Erythroblast (primary cell): ENCODE results near the gene GSTM3.
A peak's percentile ranks its signal among the peaks of the same experiment; 100 is the strongest.

Experiments
- DNase-seq, 2 experiments: peaks; one replicate each; lab custom pipeline; 2025; lab: John Stamatoyannopoulos, UW
- GATA1 ChIP-seq: IDR thresholded peaks from 2 replicates; pipeline ENCODE4 v1.6.1; 2011; ENCODE audit warnings: low read depth, mild to moderate bottlenecking, control low read depth, low read length, moderate library complexity
- POLR2A ChIP-seq: IDR thresholded peaks from 2 replicates; pipeline ENCODE4 v1.6.1; 2011; ENCODE audit warnings: mild to moderate bottlenecking, low read length

GSTM3 gene

DNA sequence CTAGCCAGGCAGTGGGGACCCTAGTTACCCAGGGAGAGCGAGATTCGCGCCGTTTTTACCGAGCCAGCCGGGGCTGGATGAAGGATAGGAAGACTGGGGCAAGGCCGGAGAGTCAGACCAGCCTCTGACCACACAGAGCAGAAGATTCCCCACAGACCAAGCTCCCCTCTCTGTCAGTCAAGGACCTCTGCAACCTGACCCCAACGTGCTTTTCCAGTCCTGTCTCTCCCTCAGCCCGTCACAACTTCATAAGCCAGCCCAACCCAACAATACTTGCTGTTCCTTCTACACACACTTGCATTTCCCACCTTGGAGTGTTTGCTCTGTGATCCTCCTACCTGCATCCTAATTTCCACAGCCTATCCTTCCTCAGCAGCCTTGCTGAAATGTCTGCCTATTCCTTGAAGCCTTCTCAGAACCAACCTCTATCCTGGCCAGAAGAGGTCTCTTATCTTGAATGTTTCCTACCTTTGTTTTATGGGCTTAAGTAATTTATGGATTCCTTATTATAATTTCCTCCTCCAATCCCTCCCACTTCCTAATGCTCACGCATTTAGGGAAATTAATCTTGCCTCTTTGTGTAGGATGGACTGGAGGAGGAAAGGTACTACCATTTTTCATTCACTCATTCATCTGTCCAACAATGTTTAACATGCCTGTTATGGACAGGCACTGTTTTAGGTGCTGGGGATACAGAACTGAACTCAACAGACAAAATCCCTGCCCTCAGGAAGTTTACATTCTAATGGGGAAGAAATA is at the start of gene GSTM3:
TSS of gene GSTM3 (minus strand) at position 424 of the 759 bp plus-strand sequence. CDS start 751 bp downstream, outside the sequence.
- no peak for DNase-seq
- TF ChIP-seq GATA1, result no peak
- no peak for TF ChIP-seq POLR2A

GRCh38 chr1:109790329-109790728 is 49.5 kb upstream of the GSTM3 start:
- no peak for TF ChIP-seq POLR2A
- TF ChIP-seq GATA1, result no peak
- no peak for DNase-seq

GRCh38 chr1:109789551-109790180 is 48.8 kb upstream of the GSTM3 start:
- TF ChIP-seq GATA1 (no peak), POLR2A (no peak)
- DNase-seq, result no peak

- DNase-seq, result no peak
- TF ChIP-seq GATA1 (no peak), POLR2A (peak; percentile 38)
These were observed 48.1 kb upstream of the GSTM3 start for GRCh38 chr1:109788695-109789521.

- no peak for DNase-seq
- no peak for TF ChIP-seq POLR2A
- no peak for TF ChIP-seq GATA1
These were observed 47.2 kb upstream of the GSTM3 start for GRCh38 chr1:109787845-109788601.

GRCh38 chr1:109787211-109787844 is 46.5 kb upstream of the GSTM3 start:
- DNase-seq, result no peak
- TF ChIP-seq GATA1 (no peak), POLR2A (no peak)

DNA sequence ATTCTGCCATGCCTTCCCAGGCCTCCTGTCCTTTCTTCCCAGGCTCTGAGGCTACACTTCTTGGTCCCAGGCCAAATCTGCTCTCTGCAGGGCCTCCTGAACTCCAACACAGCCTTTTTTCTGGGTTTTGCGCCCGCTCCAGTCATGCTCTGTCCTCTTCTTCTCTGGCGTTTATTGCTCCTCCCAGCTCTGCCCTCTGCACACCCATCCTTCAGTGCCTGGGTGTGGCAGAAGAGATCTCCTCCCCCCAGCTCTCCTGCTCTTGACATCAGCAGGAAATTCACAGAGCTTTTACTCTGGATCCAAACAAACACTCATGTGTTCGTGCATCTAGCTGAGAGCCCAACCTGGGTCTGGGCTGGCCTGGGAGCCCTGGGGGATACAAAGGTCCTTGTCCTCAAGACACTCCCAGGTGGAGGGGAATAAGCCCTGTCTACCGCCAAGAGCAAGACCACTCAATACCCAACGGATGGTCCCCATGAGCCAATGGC is 45.7 kb upstream of the GSTM3 start:
- TF ChIP-seq POLR2A (no peak), GATA1 (no peak)
- no peak for DNase-seq

DNA sequence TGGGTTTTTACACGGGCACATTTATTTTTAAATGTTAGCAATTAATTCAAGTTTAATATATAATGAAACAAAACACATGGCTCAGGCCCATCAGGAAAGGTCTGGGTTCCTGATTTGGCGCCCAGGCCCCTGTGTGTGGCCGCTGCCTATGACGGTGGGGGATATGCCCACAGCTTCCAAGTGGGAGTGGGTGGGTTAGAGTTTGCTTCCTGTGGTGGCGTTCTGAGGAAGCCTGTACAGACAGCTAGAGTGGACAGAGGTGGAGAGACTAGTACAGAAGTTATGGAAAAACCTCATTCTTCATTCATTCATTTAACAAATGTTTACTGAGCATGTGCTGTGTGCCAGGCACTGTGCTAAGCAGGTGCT is 45.3 kb upstream of the GSTM3 start:
- no peak for DNase-seq
- TF ChIP-seq GATA1 (no peak), POLR2A (no peak)

DNA sequence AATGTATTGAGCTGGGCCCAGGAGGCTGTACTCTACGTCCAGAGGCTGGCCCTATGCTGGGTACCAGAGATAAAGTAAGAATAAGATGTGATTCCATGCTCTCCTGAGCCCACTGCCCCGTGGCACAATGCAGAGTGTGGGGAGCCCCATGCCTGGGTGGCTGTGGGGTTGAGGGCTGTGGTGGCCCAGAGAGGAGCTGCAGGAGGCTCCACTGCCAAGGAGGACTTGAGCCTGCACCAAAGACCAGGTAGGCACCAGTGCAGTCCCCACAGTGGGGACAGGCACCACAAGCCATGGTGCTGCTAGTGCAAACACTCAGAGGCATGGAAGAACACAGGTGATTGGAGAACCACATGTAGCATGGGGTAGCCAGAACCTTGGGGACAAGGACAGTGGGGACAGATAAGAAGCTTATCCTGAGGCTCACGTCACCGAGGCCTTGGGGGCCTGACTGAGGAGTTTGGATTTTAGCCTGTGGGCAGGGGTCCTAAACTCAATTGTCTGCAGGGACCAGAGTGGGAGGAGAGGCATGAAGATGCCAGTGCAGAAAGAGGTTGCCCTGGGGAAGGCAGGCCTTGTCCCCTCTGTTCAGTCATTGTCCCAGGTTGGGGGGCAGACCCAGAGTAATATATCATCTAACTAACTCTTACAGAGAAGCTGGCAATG is 44.7 kb upstream of the GSTM3 start:
- no peak for DNase-seq
- TF ChIP-seq POLR2A (no peak), GATA1 (no peak)

- DNase-seq, result no peak
- no peak for TF ChIP-seq GATA1
- no peak for TF ChIP-seq POLR2A
These were observed 43.9 kb upstream of the GSTM3 start for GRCh38 chr1:109784551-109785252.

GRCh38 chr1:109783436-109783835 is 42.6 kb upstream of the GSTM3 start:
- TF ChIP-seq GATA1 (no peak), POLR2A (no peak)
- no peak for DNase-seq

DNA sequence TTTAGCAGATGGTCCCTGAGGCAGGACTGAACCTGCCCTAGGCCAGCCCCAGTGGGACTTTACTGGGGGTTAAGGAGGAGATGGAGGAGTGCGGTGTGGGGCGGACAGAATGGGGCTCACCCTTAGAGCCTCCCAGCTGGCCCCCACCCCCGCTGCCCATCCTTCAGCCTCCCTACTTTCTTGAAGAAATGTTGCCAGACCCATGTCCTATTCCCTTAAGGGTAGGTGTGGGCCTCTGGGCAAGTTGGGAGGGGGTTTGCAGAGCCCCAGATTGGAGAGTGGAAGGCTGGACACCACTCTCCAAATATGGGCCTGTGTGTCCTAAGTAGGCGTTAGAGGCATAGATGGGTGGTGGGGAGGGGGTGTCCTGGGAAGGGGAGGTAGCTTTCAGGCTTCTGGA is 42.1 kb upstream of the GSTM3 start:
- no peak for DNase-seq
- TF ChIP-seq GATA1 (no peak), POLR2A (no peak)
